Osteoblast (primary cell): ENCODE data around the gene NKX2-3. TPM values are rescaled to one million over a fixed set of nuclear protein-coding genes. Genes with fewer than 3 reads are reported as not detected.

Source experiments
- DNase-seq: peaks from one replicate; pipeline ENCODE4 v3.0.0; 2011; ENCODE audit warnings: low spot score, mixed read lengths; ENCODE audit not compliant: insufficient read length; ENCODE audit errors: missing footprints
- H2AFZ ChIP-seq: 2 replicates; pipeline ENCODE4 v1.6.0; 2011; ENCODE audit warnings: mild to moderate bottlenecking, low read length
- H3K27ac ChIP-seq: 2 replicates; pipeline ENCODE4 v1.5.1; 2011; ENCODE audit warnings: mild to moderate bottlenecking, low read depth, low read length, moderate library complexity
- H3K27me3 ChIP-seq: 2 replicates; pipeline ENCODE4 v1.6.0; 2012; ENCODE audit warnings: mild to moderate bottlenecking, control low read depth, inconsistent platforms, low read length, moderate library complexity; ENCODE audit not compliant: insufficient read depth
- H3K36me3 ChIP-seq: 2 replicates; pipeline ENCODE4 v1.5.1; 2011; ENCODE audit warnings: mild to moderate bottlenecking, low read length, control low read depth, moderate library complexity; ENCODE audit not compliant: insufficient read depth
- H3K4me1 ChIP-seq: 2 replicates; pipeline ENCODE4 v1.5.1; 2011; ENCODE audit warnings: mild to moderate bottlenecking, low read length, control low read depth, moderate library complexity; ENCODE audit not compliant: insufficient read depth
- H3K4me2 ChIP-seq: 2 replicates; pipeline ENCODE4 v1.6.0; 2011; ENCODE audit warnings: mild to moderate bottlenecking, low read length; ENCODE audit not compliant: insufficient read depth
- H3K4me3 ChIP-seq: fragments of 200-600 bp; sonication (generic); 3 replicates; pipeline ENCODE4 v1.5.1; 2012; ENCODE audit warnings: mild to moderate bottlenecking, low read length, inconsistent platforms; ENCODE audit not compliant: insufficient read depth
- H3K79me2 ChIP-seq: 2 replicates; pipeline ENCODE4 v1.6.0; 2012; ENCODE audit warnings: mild to moderate bottlenecking, low read length, control low read depth, inconsistent platforms; ENCODE audit not compliant: insufficient read depth
- H3K9me3 ChIP-seq: 2 replicates; pipeline ENCODE4 v1.5.1; 2011; ENCODE audit warnings: low read depth, low read length, control low read depth
- H4K20me1 ChIP-seq: 2 replicates; pipeline ENCODE4 v1.6.0; 2012; ENCODE audit warnings: mild to moderate bottlenecking, low read length, control low read depth; ENCODE audit not compliant: insufficient read depth
- CTCF ChIP-seq: IDR thresholded peaks from 2 replicates; pipeline ENCODE4 v1.5.1; 2011; ENCODE audit warnings: mild to moderate bottlenecking, low read depth, low read length, moderate library complexity; ENCODE audit errors: extremely low read depth
- total RNA-seq: library from RNA; depleted of rRNA; stranded (reverse); fragments of >200 nt; gene quantifications from 2 replicates; pipeline ENCODE4 v1.2.3, GENCODE V29; 2012

The NKX2-3 gene
- total RNA-seq, 1 donor: not detected

GRCh38 chr10:99537989-99538917, 5.5 kb downstream of the NKX2-3 start:
- Histone ChIP-seq H4K20me1 (no peaks in the 10 kb centered on the region), H3K79me2 (no peaks in the 10 kb centered on the region), H3K9me3 (peaks cover 2% of the 10 kb centered on the region), H3K27me3 (peaks cover 93% of the 10 kb centered on the region), H3K4me2 (no peak overlapping the region), H3K27ac (no peak overlapping the region), H3K36me3 (no peaks in the 10 kb centered on the region), H3K4me3 (no peak overlapping the region), H3K4me1 (no peaks in the 10 kb centered on the region), H2AFZ (no peak overlapping the region)
- DNase-seq: no peak
- TF ChIP-seq CTCF: no peak

GRCh38 chr10:99539120-99539519, 6.4 kb downstream of the NKX2-3 start:
- peaks cover 93% of the 10 kb centered on the region for H3K27me3 ChIP-seq
- no peaks in the 10 kb centered on the region for H4K20me1 ChIP-seq
- H3K36me3 ChIP-seq: no peaks in the 10 kb centered on the region
- DNase-seq: no peak
- H3K9me3 ChIP-seq: peaks cover 2% of the 10 kb centered on the region
- TF ChIP-seq CTCF: no peak
- H3K4me3 ChIP-seq: no peak overlapping the region
- H3K4me2 ChIP-seq: no peak overlapping the region
- H2AFZ ChIP-seq: no peak overlapping the region
- no peak overlapping the region for H3K27ac ChIP-seq
- no peaks in the 10 kb centered on the region for H3K4me1 ChIP-seq
- H3K79me2 ChIP-seq: no peaks in the 10 kb centered on the region

- Histone ChIP-seq H3K4me3 (no peak overlapping the region), H2AFZ (no peak overlapping the region), H3K36me3 (no peaks in the 10 kb centered on the region), H3K4me1 (no peaks in the 10 kb centered on the region), H4K20me1 (no peaks in the 10 kb centered on the region), H3K27me3 (peaks cover 91% of the 10 kb centered on the region), H3K79me2 (no peaks in the 10 kb centered on the region), H3K9me3 (peaks cover 2% of the 10 kb centered on the region), H3K4me2 (no peak overlapping the region), H3K27ac (no peak overlapping the region)
- no peak for TF ChIP-seq CTCF
- DNase-seq: no peak
Measured at GRCh38 chr10:99539820-99540219, 7.1 kb downstream of the NKX2-3 start.

- Histone ChIP-seq H3K4me2 (no peak overlapping the region), H3K27ac (no peak overlapping the region), H3K9me3 (peaks cover 2% of the 10 kb centered on the region), H2AFZ (no peak overlapping the region), H3K4me3 (no peak overlapping the region), H3K4me1 (no peaks in the 10 kb centered on the region), H4K20me1 (no peaks in the 10 kb centered on the region), H3K79me2 (no peaks in the 10 kb centered on the region), H3K27me3 (peaks cover 88% of the 10 kb centered on the region), H3K36me3 (no peaks in the 10 kb centered on the region)
- no peak for TF ChIP-seq CTCF
- DNase-seq: no peak
Measured at GRCh38 chr10:99540306-99540656, 7.5 kb downstream of the NKX2-3 start.
